ENCODE data around the gene TUT1. TPM values are rescaled to one million over a fixed set of nuclear protein-coding genes. Genes with fewer than 3 reads are reported as not detected.
"Not testable (repeated sequence)": the region's sequence is repeated elsewhere in the genome, so short reads cannot be mapped to it uniquely, and the experiment has no call there.

Gene TUT1
- total RNA-seq, 1 experiment from 2014 or later = 20.7 TPM

- Histone ChIP-seq H3T11ph (ENCODE audit: low read length) (no peak overlapping the region), H2BK5ac (ENCODE audit: insufficient read length, low read length) (no peak overlapping the region), H3K79me1 (ENCODE audit: insufficient read depth, low read depth, low read length, poor library complexity, severe bottlenecking) (no peaks in the 10 kb centered on the region), H2BK15ac (ENCODE audit: low read depth, low read length) (no peak overlapping the region), H2BK120ac (ENCODE audit: low read depth, low read length, poor library complexity, severe bottlenecking) (no peak overlapping the region), H4K20me1 (ENCODE audit: control insufficient read depth, insufficient read depth, insufficient read length) (no peaks in the 10 kb centered on the region), H3K56ac (ENCODE audit: insufficient read length, low read depth, low read length) (no peak overlapping the region), H3K14ac (ENCODE audit: insufficient read depth, low read length) (no peak overlapping the region), H4K5ac (ENCODE audit: insufficient read length, low read depth, low read length) (no peak overlapping the region), H3K9me3 (ENCODE audit: control insufficient read depth, low read depth, low read length) (no peaks in the 10 kb centered on the region), H3K79me2 (ENCODE audit: insufficient read depth, low read length) (peaks cover 3% of the 10 kb centered on the region; the same call in 1 of the 2 replicates), H3K27me3 (ENCODE audit: insufficient read depth, low read length) (no peaks in the 10 kb centered on the region), H2AK5ac (ENCODE audit: insufficient read length, low read length) (no peak overlapping the region), H3K4me1 (ENCODE audit: insufficient read depth, low read length) (peaks cover 3% of the 10 kb centered on the region; the same call in 1 of the 2 replicates), H2BK20ac (ENCODE audit: low read depth, low read length, poor library complexity, severe bottlenecking) (no peak overlapping the region), H3K18ac (ENCODE audit: insufficient read length, low read depth, low read length) (no peak overlapping the region), H2AFZ (ENCODE audit: low read length) (no peak overlapping the region), H3K4me2 (ENCODE audit: insufficient read depth, insufficient read length, low read length) (no peak overlapping the region), H4K8ac (replicated peaks; ENCODE audit: insufficient read length, low read depth, low read length) (no peak overlapping the region), H3K23ac (ENCODE audit: insufficient read length, low read depth, low read length) (no peak overlapping the region), H4K91ac (ENCODE audit: insufficient read length, low read depth, low read length) (no peak overlapping the region), H3K27ac (ENCODE audit: insufficient read length, low read depth, low read length) (no peak overlapping the region), H3K9ac (ENCODE audit: extremely low read depth, insufficient read length, low read length) (no peak overlapping the region), H3K4ac (ENCODE audit: low read depth, low read length) (no peak overlapping the region), H2BK12ac (ENCODE audit: insufficient read length, low read depth, low read length) (no peak overlapping the region), H3K23me2 (ENCODE audit: insufficient read length, low read depth, low read length, poor library complexity, severe bottlenecking) (no peaks in the 10 kb centered on the region)
- Mint-ChIP-seq H3K27ac (peak overlapping the region in 1 of 3 experiments; percentile 47; a peak in 2 of 7 replicates), H3K27me3 (ENCODE audit: low read depth) (no peaks in the 10 kb centered on the region), H3K9me3 (no peaks in the 10 kb centered on the region), H3K36me3 (ENCODE audit: insufficient read depth in 1 of 3, low read depth in 3 of 3) (peaks cover 57 to 94% (median 69%) of the 10 kb centered on the region in 3 experiments), H3K4me1 (peaks cover 32 to 35% of the 10 kb centered on the region in 2 experiments), H3K4me3 (no peak overlapping the region)
- TF ChIP-seq CTCF (conservative IDR thresholded peaks at IDR 0.05) = no peak
- WGBS (ENCODE audit: extremely low coverage, insufficient read length, low lambda C conversion rate) = no CpG with 5 or more reads among the region's 5 CpGs
- no peak for DNase-seq
Observed at GRCh38 chr11:62565100-62565802, 26.1 kb downstream of the TUT1 start.

- not testable (repeated sequence) for H3K9ac ChIP-seq (ENCODE audit: extremely low read depth, insufficient read length, low read length); H4K91ac ChIP-seq (ENCODE audit: insufficient read length, low read depth, low read length); H3K23me2 ChIP-seq (ENCODE audit: insufficient read length, low read depth, low read length, poor library complexity, severe bottlenecking); H3T11ph ChIP-seq (ENCODE audit: low read length); H2BK5ac ChIP-seq (ENCODE audit: insufficient read length, low read length); H3K9me3 Mint-ChIP-seq; H3K23ac ChIP-seq (ENCODE audit: insufficient read length, low read depth, low read length); H2AK5ac ChIP-seq (ENCODE audit: insufficient read length, low read length); H2BK12ac ChIP-seq (ENCODE audit: insufficient read length, low read depth, low read length); H3K9me3 ChIP-seq (ENCODE audit: control insufficient read depth, low read depth, low read length); H3K79me1 ChIP-seq (ENCODE audit: insufficient read depth, low read depth, low read length, poor library complexity, severe bottlenecking); H4K20me1 ChIP-seq (ENCODE audit: control insufficient read depth, insufficient read depth, insufficient read length); H3K4ac ChIP-seq (ENCODE audit: low read depth, low read length); H2BK15ac ChIP-seq (ENCODE audit: low read depth, low read length); H3K18ac ChIP-seq (ENCODE audit: insufficient read length, low read depth, low read length); H4K8ac ChIP-seq (replicated peaks; ENCODE audit: insufficient read length, low read depth, low read length); H4K5ac ChIP-seq (ENCODE audit: insufficient read length, low read depth, low read length); H2BK20ac ChIP-seq (ENCODE audit: low read depth, low read length, poor library complexity, severe bottlenecking); H3K79me2 ChIP-seq (ENCODE audit: insufficient read depth, low read length); H3K27ac ChIP-seq (ENCODE audit: insufficient read length, low read depth, low read length); H2AFZ ChIP-seq (ENCODE audit: low read length); H3K27me3 Mint-ChIP-seq (ENCODE audit: low read depth); H3K4me2 ChIP-seq (ENCODE audit: insufficient read depth, insufficient read length, low read length); H3K56ac ChIP-seq (ENCODE audit: insufficient read length, low read depth, low read length); H2BK120ac ChIP-seq (ENCODE audit: low read depth, low read length, poor library complexity, severe bottlenecking); H3K14ac ChIP-seq (ENCODE audit: insufficient read depth, low read length); H3K4me1 ChIP-seq (ENCODE audit: insufficient read depth, low read length); H3K27me3 ChIP-seq (ENCODE audit: insufficient read depth, low read length)
- WGBS (ENCODE audit: extremely low coverage, insufficient read length, low lambda C conversion rate) = no CpG with 5 or more reads among the region's 3 CpGs
- Mint-ChIP-seq H3K4me1 (peaks cover 50% of the 10 kb centered on the region in 2 experiments), H3K27ac (peak overlapping the region; percentile 13 to 97 (median 87)), H3K4me3 (peak overlapping the region; percentile 18 to 60), H3K36me3 (ENCODE audit: insufficient read depth in 1 of 3, low read depth in 3 of 3) (peaks cover 56 to 95% (median 70%) of the 10 kb centered on the region in 3 experiments)
- DNase-seq = peak; percentile 74
Observed at GRCh38 chr11:62561677-62562230, 29.6 kb downstream of the TUT1 start.

All from H9 (cell line).